Right lobe of liver (tissue), 4 donors: ENCODE results near the gene F10.

Experiments
- POLR2A ChIP-seq: fragments of 450-650 bp; IDR thresholded peaks from one replicate; pipeline ENCODE4 v1.6.1; 2017; ENCODE audit warnings: antibody characterized with exemption, mild to moderate bottlenecking
- TF ChIP-seq, protein P1 (sequence below), 4 donors: fragments of 200-600 bp in 3 of 4; fragments of 450-650 bp in 1 of 4; IDR thresholded peaks; one replicate each; pipeline versions ENCODE4 v1.5.1 to v1.8.0; 2016 to 2022; ENCODE audit warnings: antibody characterized with exemption in 4 of 4, mild to moderate bottlenecking in 2 of 4
- donor health status: DM: no; HTN: no; CAD: no.
- donor health status: DM: no; HTN: no; CAD: no.
- donor health status: DM: no; HTN: yes; CAD: no.

- TF ChIP-seq, protein P1, sequence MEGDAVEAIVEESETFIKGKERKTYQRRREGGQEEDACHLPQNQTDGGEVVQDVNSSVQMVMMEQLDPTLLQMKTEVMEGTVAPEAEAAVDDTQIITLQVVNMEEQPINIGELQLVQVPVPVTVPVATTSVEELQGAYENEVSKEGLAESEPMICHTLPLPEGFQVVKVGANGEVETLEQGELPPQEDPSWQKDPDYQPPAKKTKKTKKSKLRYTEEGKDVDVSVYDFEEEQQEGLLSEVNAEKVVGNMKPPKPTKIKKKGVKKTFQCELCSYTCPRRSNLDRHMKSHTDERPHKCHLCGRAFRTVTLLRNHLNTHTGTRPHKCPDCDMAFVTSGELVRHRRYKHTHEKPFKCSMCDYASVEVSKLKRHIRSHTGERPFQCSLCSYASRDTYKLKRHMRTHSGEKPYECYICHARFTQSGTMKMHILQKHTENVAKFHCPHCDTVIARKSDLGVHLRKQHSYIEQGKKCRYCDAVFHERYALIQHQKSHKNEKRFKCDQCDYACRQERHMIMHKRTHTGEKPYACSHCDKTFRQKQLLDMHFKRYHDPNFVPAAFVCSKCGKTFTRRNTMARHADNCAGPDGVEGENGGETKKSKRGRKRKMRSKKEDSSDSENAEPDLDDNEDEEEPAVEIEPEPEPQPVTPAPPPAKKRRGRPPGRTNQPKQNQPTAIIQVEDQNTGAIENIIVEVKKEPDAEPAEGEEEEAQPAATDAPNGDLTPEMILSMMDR (IDR thresholded peaks at IDR 0.05) = no peak
- TF ChIP-seq POLR2A = no peak
Measured at GRCh38 chr13:113125506-113126264, 3.1 kb downstream of the F10 start.
